Esophagus muscularis mucosa (tissue), 4 donors: ENCODE data around the gene DIP2C. TPM values are rescaled to one million over a fixed set of nuclear protein-coding genes. Genes with fewer than 3 reads are reported as not detected.

ENCODE experiments used
- DNase-seq: peaks from one replicate; pipeline ENCODE4 v3.0.0-alpha.2; 2017; ENCODE audit errors: extremely low spot score
- H3K27ac ChIP-seq, 4 donors: fragments of 200-600 bp; sonication (generic); replicated peaks in 1 of 4; 1 replicate in 3 of 4; 2 replicates in 1 of 4; pipeline ENCODE4 v1.5.1; 2016 to 2019; ENCODE audit warnings: mild to moderate bottlenecking in 1 of 4
- H3K27me3 ChIP-seq, 4 donors: fragments of 200-600 bp; sonication (generic); one replicate each; pipeline versions ENCODE4 v1.5.1 to v1.6.0; 2016 to 2019
- H3K36me3 ChIP-seq, 4 donors: fragments of 200-600 bp; sonication (generic); one replicate each; pipeline ENCODE4 v1.5.1; 2016 to 2019
- H3K4me1 ChIP-seq, 4 donors: fragments of 200-600 bp; sonication (generic); one replicate each; pipeline ENCODE4 v1.5.1; 2016 to 2019
- H3K4me3 ChIP-seq, 4 donors: fragments of 200-600 bp; sonication (generic); 1 replicate in 2 of 4; 2 replicates in 2 of 4; pipeline ENCODE4 v1.5.1; 2016 to 2019; ENCODE audit warnings: mild to moderate bottlenecking in 4 of 4, moderate library complexity in 1 of 4
- H3K9me3 ChIP-seq, 4 donors: fragments of 200-600 bp; sonication (generic); 1 replicate in 3 of 4; 2 replicates in 1 of 4; pipeline ENCODE4 v1.5.1; 2016 to 2019
- EP300 ChIP-seq: sonication (generic); formaldehyde crosslinking; IDR thresholded peaks from one replicate; pipeline ENCODE4 v1.6.1; 2017; ENCODE audit warnings: antibody characterized with exemption
- POLR2A ChIP-seq: fragments of 450-650 bp; IDR thresholded peaks from one replicate; pipeline ENCODE4 v1.6.1; 2017; ENCODE audit warnings: antibody characterized with exemption, moderate library complexity, mild to moderate bottlenecking, low read depth
- POLR2AphosphoS5 ChIP-seq, 2 donors: sonication (generic); formaldehyde crosslinking; IDR thresholded peaks; one replicate each; pipeline ENCODE4 v1.6.1; 2017; ENCODE audit warnings: antibody characterized with exemption in 2 of 2
- WGBS: methylation state at CpG from one replicate; pipeline ENCODE4 v1.1.5; 2018; 5-methylcytosine and 5-hydroxymethylcytosine counted together
- intact Hi-C: fragments of 100-400 bp; cut with DNase I; formaldehyde crosslinking; loops from one replicate; pipeline ENCODE4 v1.15.1; 2023
- total RNA-seq, 4 donors: library from RNA; depleted of rRNA; stranded (reverse); fragments of >200 nt; gene quantifications; one replicate each; pipeline versions ENCODE4 v1.1.0 to v1.2.1, GENCODE V29; 2016
- TF ChIP-seq, protein P1 (sequence below), 3 experiments: fragments of 200-600 bp in 2 of 3; fragments of 450-650 bp in 1 of 3; sonication (generic) in 2 of 3; IDR thresholded peaks; one replicate each; pipeline ENCODE4 v1.5.1; 2017 to 2019; ENCODE audit warnings: antibody characterized with exemption in 3 of 3, mild to moderate bottlenecking in 2 of 3, moderate library complexity in 1 of 3

Gene DIP2C
- total RNA-seq, 4 donors from 2014 or later = 38.6 to 66.4 (median 55.7) TPM

- WGBS = 83% methylated on average over 10 of the region's 15 CpGs
- intact Hi-C loops = no loop called here
- Histone ChIP-seq H3K4me3 (no peak overlapping the region), H3K4me1 (no peaks in the 10 kb centered on the region), H3K27ac (no peak overlapping the region), H3K9me3 (no peaks in the 10 kb centered on the region), H3K27me3 (no peaks in the 10 kb centered on the region), H3K36me3 (peaks cover 9 to 78% (median 68%) of the 10 kb centered on the region in 4 donors)
- TF ChIP-seq POLR2AphosphoS5 (IDR thresholded peaks at IDR 0.05) (no peak), POLR2A (no peak), EP300 (no peak)
- TF ChIP-seq, protein P1, sequence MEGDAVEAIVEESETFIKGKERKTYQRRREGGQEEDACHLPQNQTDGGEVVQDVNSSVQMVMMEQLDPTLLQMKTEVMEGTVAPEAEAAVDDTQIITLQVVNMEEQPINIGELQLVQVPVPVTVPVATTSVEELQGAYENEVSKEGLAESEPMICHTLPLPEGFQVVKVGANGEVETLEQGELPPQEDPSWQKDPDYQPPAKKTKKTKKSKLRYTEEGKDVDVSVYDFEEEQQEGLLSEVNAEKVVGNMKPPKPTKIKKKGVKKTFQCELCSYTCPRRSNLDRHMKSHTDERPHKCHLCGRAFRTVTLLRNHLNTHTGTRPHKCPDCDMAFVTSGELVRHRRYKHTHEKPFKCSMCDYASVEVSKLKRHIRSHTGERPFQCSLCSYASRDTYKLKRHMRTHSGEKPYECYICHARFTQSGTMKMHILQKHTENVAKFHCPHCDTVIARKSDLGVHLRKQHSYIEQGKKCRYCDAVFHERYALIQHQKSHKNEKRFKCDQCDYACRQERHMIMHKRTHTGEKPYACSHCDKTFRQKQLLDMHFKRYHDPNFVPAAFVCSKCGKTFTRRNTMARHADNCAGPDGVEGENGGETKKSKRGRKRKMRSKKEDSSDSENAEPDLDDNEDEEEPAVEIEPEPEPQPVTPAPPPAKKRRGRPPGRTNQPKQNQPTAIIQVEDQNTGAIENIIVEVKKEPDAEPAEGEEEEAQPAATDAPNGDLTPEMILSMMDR (IDR thresholded peaks at IDR 0.05) = no peak
- peak; percentile 77 for DNase-seq
These were observed 271.2 kb downstream of the DIP2C start for GRCh38 chr10:418226-418625.

- WGBS = 83% methylated on average over 12 of the region's 13 CpGs
These were observed 273.4 kb downstream of the DIP2C start for GRCh38 chr10:416091-416515.

DNA sequence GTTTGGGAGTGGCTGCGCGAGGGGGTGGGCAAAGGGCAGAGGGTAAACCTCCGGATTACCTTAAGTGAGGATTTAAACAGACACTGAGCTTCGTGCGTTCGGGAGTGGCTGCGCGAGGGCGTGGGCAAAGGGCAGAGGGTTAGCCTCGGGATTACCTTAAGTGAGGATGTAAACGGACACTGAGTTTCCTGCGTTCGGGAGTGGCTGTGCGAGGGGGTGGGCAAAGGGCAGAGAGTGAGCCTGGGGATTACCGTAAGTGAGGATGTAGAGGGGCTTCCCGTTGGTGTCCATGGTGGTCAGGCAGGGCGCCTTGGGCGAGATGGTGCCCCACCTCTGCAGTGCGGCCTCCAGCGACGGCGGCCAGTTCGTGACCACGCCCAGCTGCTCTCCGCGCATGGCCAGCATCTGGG lies 275.8 kb downstream of the DIP2C start:
- H3K27ac ChIP-seq = no peak overlapping the region
- no peaks in the 10 kb centered on the region for H3K9me3 ChIP-seq
- peaks cover 0 to 2% (median 0%) of the 10 kb centered on the region in 4 donors for H3K4me1 ChIP-seq
- intact Hi-C loops = no loop called here
- DNase-seq = peak; percentile 74
- 84% methylated on average over 26 of the region's 26 CpGs for WGBS
- no peaks in the 10 kb centered on the region for H3K27me3 ChIP-seq
- H3K4me3 ChIP-seq = no peak overlapping the region
- peaks cover 2 to 77% (median 46%) of the 10 kb centered on the region in 4 donors for H3K36me3 ChIP-seq
- TF ChIP-seq POLR2A = no peak
- TF ChIP-seq, protein P1 (IDR thresholded peaks at IDR 0.05) = no peak
- TF ChIP-seq POLR2AphosphoS5 (IDR thresholded peaks at IDR 0.05) = no peak
- no peak for TF ChIP-seq EP300

More at GRCh38 chr10:416091-416515, 273.4 kb downstream of the DIP2C start:
- H3K27ac ChIP-seq = no peak overlapping the region
- no peaks in the 10 kb centered on the region for H3K9me3 ChIP-seq
- H3K27me3 ChIP-seq = no peaks in the 10 kb centered on the region
- H3K4me1 ChIP-seq = peaks cover 0 to 2% (median 0%) of the 10 kb centered on the region in 4 donors
- H3K36me3 ChIP-seq = peaks cover 9 to 75% (median 61%) of the 10 kb centered on the region in 4 donors
- intact Hi-C loops = no loop called here
- peak; percentile 89 for DNase-seq
- no peak overlapping the region for H3K4me3 ChIP-seq
- TF ChIP-seq POLR2A (no peak), POLR2AphosphoS5 (IDR thresholded peaks at IDR 0.05) (no peak), EP300 (no peak)
- TF ChIP-seq, protein P1 (IDR thresholded peaks at IDR 0.05) = no peak

- peaks cover 0 to 2% (median 0%) of the 10 kb centered on the region in 4 donors for H3K4me1 ChIP-seq
- WGBS = 56% methylated on average over 10 of the region's 10 CpGs
- TF ChIP-seq POLR2A (no peak), POLR2AphosphoS5 (IDR thresholded peaks at IDR 0.05) (no peak), EP300 (no peak)
- TF ChIP-seq, protein P1 (IDR thresholded peaks at IDR 0.05) = no peak
- H3K9me3 ChIP-seq = no peaks in the 10 kb centered on the region
- H3K4me3 ChIP-seq = no peak overlapping the region
- peaks cover 14 to 83% (median 54%) of the 10 kb centered on the region in 4 donors for H3K36me3 ChIP-seq
- peak; percentile 68 for DNase-seq
- H3K27ac ChIP-seq = no peak overlapping the region
- no peaks in the 10 kb centered on the region for H3K27me3 ChIP-seq
- intact Hi-C loops = no loop called here
These were observed 277.4 kb downstream of the DIP2C start for GRCh38 chr10:412109-412508.

DNA sequence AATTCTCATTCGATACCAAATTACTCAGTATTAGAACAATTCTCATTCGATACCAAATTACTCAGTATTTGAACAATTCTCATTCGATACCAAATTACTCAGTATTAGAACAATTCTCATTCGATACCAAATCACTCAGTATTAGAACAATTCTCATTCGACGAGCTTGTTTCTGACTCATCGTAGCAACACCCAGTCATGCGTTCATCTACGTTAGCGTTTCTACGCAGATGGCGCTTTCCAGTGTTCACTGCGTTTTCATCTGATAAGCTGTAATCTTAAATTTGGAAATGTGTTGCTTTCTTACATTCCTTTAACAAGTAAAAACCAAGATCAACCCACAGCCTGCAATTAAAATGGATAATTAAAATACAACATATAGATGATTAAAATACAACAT lies 277.9 kb downstream of the DIP2C start:
- peak; percentile 37 for DNase-seq
- 94% methylated on average over 13 of the region's 13 CpGs for WGBS
- H3K27ac ChIP-seq = no peak overlapping the region
- H3K27me3 ChIP-seq = no peaks in the 10 kb centered on the region
- no peaks in the 10 kb centered on the region for H3K9me3 ChIP-seq
- H3K4me1 ChIP-seq = peaks cover 0 to 2% (median 0%) of the 10 kb centered on the region in 4 donors
- H3K4me3 ChIP-seq = no peak overlapping the region
- TF ChIP-seq POLR2A (no peak), POLR2AphosphoS5 (IDR thresholded peaks at IDR 0.05) (no peak), EP300 (no peak)
- TF ChIP-seq, protein P1 (IDR thresholded peaks at IDR 0.05) = no peak
- peaks cover 19 to 83% (median 56%) of the 10 kb centered on the region in 4 donors for H3K36me3 ChIP-seq
- intact Hi-C loops = no loop called here
